Endothelial cell of umbilical vein (primary cell): ENCODE results near the gene FNBP1. TPM values are rescaled to one million over a fixed set of nuclear protein-coding genes. Genes with fewer than 3 reads are reported as not detected.
A peak's percentile ranks its signal among the peaks of the same experiment; 100 is the strongest.

Source experiments
- BruUV-seq: library from RNA; stranded (reverse); fragments of 400-500 nt; replicated peaks from 2 replicates; lab custom pipeline; 2021; lab: Mats Ljungman, UMichigan
- CTCF ChIA-PET: fragments of 300-600, 350-600 bp; sonication (Branson Sonifier 250); formaldehyde crosslinking; loops from one replicate; lab custom pipeline; 2021; ENCODE audit warnings: antibody characterized with exemption, inconsistent platforms; lab: Charles Lee
- POLR2A ChIA-PET: fragments of 300-600, 350-600 bp; sonication (Branson Sonifier 250); formaldehyde crosslinking; loops from one replicate; lab custom pipeline; 2021; ENCODE audit warnings: antibody characterized with exemption, inconsistent platforms; lab: Charles Lee
- DNase-seq: peaks from one replicate; pipeline ENCODE4 v3.0.0-alpha.2; 2011; ENCODE audit warnings: low read depth, low spot score
- FAIRE-seq: peaks from 2 replicates; lab custom pipeline; 2011; peaks lifted over from hg19 to GRCh38; lab: Jason Lieb, UNC
- H2AFZ ChIP-seq: 2 replicates; pipeline ENCODE4 v1.6.0; 2012; ENCODE audit warnings: low read depth, low read length, control low read depth, inconsistent platforms
- H3K27ac ChIP-seq: 2 replicates; pipeline ENCODE4 v1.5.1; 2011; ENCODE audit warnings: low read depth, mild to moderate bottlenecking, control low read depth, low read length, moderate library complexity; ENCODE audit not compliant: insufficient read depth
- H3K27me3 ChIP-seq, 2 experiments: 2 replicates each; pipeline versions ENCODE4 v1.6.0 to v1.6.1; 2011; ENCODE audit warnings: low read length in 2 of 2, mixed read lengths in 1 of 2; ENCODE audit not compliant: control insufficient read depth in 2 of 2, insufficient read depth in 2 of 2
- H3K36me3 ChIP-seq, 2 experiments: 2 replicates in 1 of 2; 3 replicates in 1 of 2; pipeline ENCODE4 v1.5.1; 2011; ENCODE audit warnings: low read length in 2 of 2, mild to moderate bottlenecking in 1 of 2, moderate library complexity in 1 of 2; ENCODE audit not compliant: control insufficient read depth in 2 of 2, insufficient read depth in 2 of 2; ENCODE audit errors: extremely low read depth in 1 of 2
- H3K4me1 ChIP-seq: 3 replicates; pipeline ENCODE4 v1.5.1; 2011; ENCODE audit warnings: mild to moderate bottlenecking, low read length; ENCODE audit not compliant: control insufficient read depth, insufficient read depth; ENCODE audit errors: extremely low read depth
- H3K4me2 ChIP-seq: 2 replicates; pipeline ENCODE4 v1.6.1; 2011; ENCODE audit warnings: low read length, control low read depth, mixed read lengths; ENCODE audit not compliant: insufficient read depth
- H3K4me3 ChIP-seq, 3 experiments: fragments of 200-600 bp in 1 of 3; sonication (generic), shearing (Covaris generic) in 1 of 3; replicated peaks in 1 of 3; 2 replicates each; pipeline ENCODE4 v1.5.1; 2011 to 2016; ENCODE audit warnings: control low read depth in 3 of 3, low read length in 3 of 3, mild to moderate bottlenecking in 2 of 3, inconsistent platforms in 1 of 3, low read depth in 1 of 3, moderate library complexity in 1 of 3; ENCODE audit not compliant: insufficient read depth in 1 of 3
- H3K79me2 ChIP-seq: 2 replicates; pipeline ENCODE4 v1.6.0; 2012; ENCODE audit warnings: low read length, inconsistent platforms; ENCODE audit not compliant: control insufficient read depth, insufficient read depth
- H3K9ac ChIP-seq: replicated peaks from 2 replicates; pipeline ENCODE3; 2011; ENCODE audit warnings: low read length, control low read depth; ENCODE audit not compliant: insufficient read depth; ENCODE audit errors: extremely low read depth
- H3K9me1 ChIP-seq: replicated peaks from 3 replicates; pipeline ENCODE4 v1.6.0; 2011; ENCODE audit warnings: mild to moderate bottlenecking, low read length; ENCODE audit not compliant: control insufficient read depth, insufficient read depth; ENCODE audit errors: extremely low read depth
- H3K9me3 ChIP-seq: replicated peaks from 2 replicates; pipeline ENCODE4 v1.5.1; 2012; ENCODE audit warnings: low read length, inconsistent platforms; ENCODE audit not compliant: control insufficient read depth, insufficient read depth
- H4K20me1 ChIP-seq: replicated peaks from 2 replicates; pipeline ENCODE3; 2011; ENCODE audit warnings: mild to moderate bottlenecking, low read length; ENCODE audit not compliant: control insufficient read depth, insufficient read depth; ENCODE audit errors: extremely low read depth
- GATA2 ChIP-seq: IDR thresholded peaks from 2 replicates; pipeline ENCODE4 v1.7.0; 2011; ENCODE audit warnings: low read depth, mild to moderate bottlenecking, moderate library complexity, mixed read lengths, low read length; ENCODE audit not compliant: insufficient read length, insufficient read depth
- JUN ChIP-seq: IDR thresholded peaks from 2 replicates; pipeline ENCODE4 v1.6.1; 2011; ENCODE audit warnings: borderline replicate concordance, low read depth; ENCODE audit not compliant: insufficient read length, insufficient read depth
- POLR2A ChIP-seq: IDR thresholded peaks from 2 replicates; pipeline ENCODE4 v1.6.1; 2012; ENCODE audit warnings: low read depth, mild to moderate bottlenecking, control low read depth, low read length
- POLR2AphosphoS5 ChIP-seq: IDR thresholded peaks from 2 replicates; pipeline ENCODE4 v1.6.1; 2012; ENCODE audit warnings: low read depth, mild to moderate bottlenecking, control low read depth, low read length, moderate library complexity; ENCODE audit not compliant: insufficient read depth
- dilution Hi-C: fragments of 300-500 bp; cut with MboI; formaldehyde crosslinking; loops from one replicate; pipeline ENCODE4 v1.15.0; 2019; ENCODE audit warnings: low sequenced_read_pairs; ENCODE audit not compliant: extremely low pct_ligation_motif_present
- intact Hi-C: fragments of 100-400 bp; cut with micrococcal nuclease; formaldehyde crosslinking; loops from one replicate; pipeline ENCODE4 v1.10.0; 2022
- polyA plus RNA-seq, 4 experiments: library from polyadenylated mRNA; depleted of rRNA in 3 of 4; stranded (reverse) in 3 of 4; unstranded in 1 of 4; fragments of >200 nt; gene quantifications; 2 replicates each; pipeline versions ENCODE4 v1.2.1 to v1.2.3, GENCODE V29; 2011 to 2012; ENCODE audit warnings: missing spikeins in 1 of 4
- total RNA-seq: library from RNA; stranded (reverse); gene quantifications from 2 replicates; pipeline ENCODE4 v1.2.3, GENCODE V29; 2021
- TF ChIP-seq, protein P1 (sequence below): IDR thresholded peaks from 2 replicates; pipeline ENCODE4 v1.6.1; 2011; ENCODE audit not compliant: insufficient read depth, insufficient read length

FNBP1 gene
- total and polyA plus RNA-seq, 2 donors (not counting 3 experiments of a cell fraction or from before 2014, with no cell fraction given) = 10.9 to 43.9 TPM

DNA sequence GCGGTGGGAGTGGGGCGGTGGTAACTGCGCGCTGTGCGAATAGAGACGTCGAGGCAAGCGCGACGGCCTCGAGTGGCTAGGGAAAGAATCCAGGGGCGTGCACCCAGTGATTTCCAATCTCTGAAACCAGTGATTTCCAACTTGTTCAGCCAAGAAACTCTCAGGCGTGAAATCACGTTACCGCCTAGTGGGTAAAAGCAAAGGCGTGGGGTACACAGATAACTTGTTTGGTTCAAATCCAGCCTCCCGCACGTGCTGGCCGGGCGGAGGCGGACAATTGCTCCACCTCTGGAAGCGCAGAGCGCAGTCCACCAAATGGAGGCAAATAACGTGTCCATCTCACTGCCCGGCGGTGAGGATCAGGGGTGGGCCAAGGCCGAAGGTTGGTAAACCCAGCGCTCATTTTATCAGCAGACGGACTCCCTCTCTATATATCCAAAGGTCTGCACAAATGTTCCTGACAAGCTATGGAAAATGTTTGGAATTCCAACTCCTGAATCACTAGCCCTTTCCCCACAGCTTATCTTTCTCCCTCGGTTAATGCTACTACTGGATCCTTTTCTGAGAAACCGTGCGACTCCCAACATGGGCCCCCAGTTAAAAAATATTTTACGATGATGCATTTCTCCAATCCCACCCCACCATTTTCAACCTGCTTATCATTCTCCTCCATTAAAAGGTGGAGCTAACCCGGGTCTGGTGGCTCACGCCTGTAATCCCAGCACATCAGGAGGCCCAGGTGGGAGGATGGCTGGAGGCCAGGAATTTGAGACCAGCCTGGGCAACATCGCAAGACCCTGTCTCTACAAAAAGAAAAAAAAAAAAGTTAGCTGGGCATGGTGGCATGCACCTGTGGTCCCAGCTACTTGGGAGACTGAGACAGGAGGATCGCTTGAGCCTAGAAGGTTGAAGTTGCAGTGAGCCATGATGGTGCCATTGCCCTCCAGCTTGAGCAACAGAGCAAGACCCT lies 950 bp upstream of the FNBP1 start:
- H3K36me3 ChIP-seq = no peaks in the 10 kb centered on the region
- DNase-seq (peak; percentile 74), FAIRE-seq (no peak)
- peak overlapping the region; percentile 78 for H3K4me2 ChIP-seq
- TF ChIP-seq, protein P1, sequence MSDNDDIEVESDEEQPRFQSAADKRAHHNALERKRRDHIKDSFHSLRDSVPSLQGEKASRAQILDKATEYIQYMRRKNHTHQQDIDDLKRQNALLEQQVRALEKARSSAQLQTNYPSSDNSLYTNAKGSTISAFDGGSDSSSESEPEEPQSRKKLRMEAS = peak; percentile 23
- no peak for TF ChIP-seq JUN
- TF ChIP-seq GATA2 = no peak
- no peak for TF ChIP-seq POLR2AphosphoS5
- no peak for TF ChIP-seq POLR2A
- dilution Hi-C loops = no loop called here
- POLR2A ChIA-PET = interaction anchor here (0.9 kb wide), 1 partner anchor 9 kb away, joined by 4 read pairs; the partner anchor contains the start of gene GPR107
- H3K79me2 ChIP-seq = peaks cover 10% of the 10 kb centered on the region
- CTCF ChIA-PET = interaction anchor here (1.0 to 2.1 kb wide), 9 partner anchors 8 to 157 kb away, joined by 3 to 7 read pairs (median 5); no protein-coding TSS in a partner anchor
- no peak overlapping the region for H3K9ac ChIP-seq
- H4K20me1 ChIP-seq = peaks cover 3% of the 10 kb centered on the region
- peaks cover 30% of the 10 kb centered on the region for H3K4me1 ChIP-seq
- H3K9me3 ChIP-seq = no peaks in the 10 kb centered on the region
- H2AFZ ChIP-seq = peak overlapping the region; percentile 43
- H3K9me1 ChIP-seq = no peaks in the 10 kb centered on the region
- intact Hi-C loops = loop anchor here (1.0 to 5.0 kb wide), 5 partner anchors 31 to 209 kb away; partner anchors contain the start of genes C9orf78 and USP20
- no peak overlapping the region for H3K27ac ChIP-seq
- peak overlapping the region; percentile 33 to 81 (median 55) for H3K4me3 ChIP-seq
- BruUV-seq = no TSS peak
- H3K27me3 ChIP-seq = no peaks in the 10 kb centered on the region
